PC-3 (cell line): ENCODE measurements around the gene ZNF19. TPM values are rescaled to one million over a fixed set of nuclear protein-coding genes. Genes with fewer than 3 reads are reported as not detected.

Source experiments
- ATAC-seq: fragments of 200-7000 bp; cut with Tn5 transposase; 2 replicates; pipeline ENCODE4 v1.9.1; 2020; ENCODE audit warnings: mild to moderate bottlenecking, moderate library complexity
- BruUV-seq: library from RNA; stranded (reverse); fragments of 400-500 nt; replicated peaks from 2 replicates; lab custom pipeline; 2021; lab: Mats Ljungman, UMichigan
- CTCF ChIA-PET: fragments of 300-600 bp; sonication (Branson Sonifier 250); formaldehyde crosslinking; loops from one replicate; lab custom pipeline; 2022; ENCODE audit warnings: antibody characterized with exemption; lab: Charles Lee
- POLR2A ChIA-PET: fragments of 300-600 bp; sonication (Branson Sonifier 250); formaldehyde crosslinking; loops from one replicate; lab custom pipeline; 2022; ENCODE audit warnings: antibody characterized with exemption; ENCODE audit not compliant: unreplicated experiment; lab: Charles Lee
- DNase-seq: peaks from one replicate; pipeline ENCODE4 v3.0.0-alpha.2; 2015
- H2AFZ ChIP-seq: fragments of 300-600 bp; sonication (generic); 2 replicates; pipeline ENCODE4 v1.6.0; 2016; ENCODE audit warnings: antibody characterized with exemption, low read length
- H3F3A ChIP-seq: fragments of 300-600 bp; sonication (generic); one replicate; pipeline ENCODE4 v1.6.0; 2017; ENCODE audit warnings: antibody characterized with exemption, low read length, control low read depth, mild to moderate bottlenecking; ENCODE audit not compliant: unreplicated experiment
- H3K27ac ChIP-seq: fragments of 300-600 bp; sonication (generic); 2 replicates; pipeline ENCODE4 v1.5.1; 2016; ENCODE audit warnings: mild to moderate bottlenecking, low read length
- H3K27me3 ChIP-seq: fragments of 300-600 bp; sonication (generic); 2 replicates; pipeline ENCODE4 v1.6.1; 2016; ENCODE audit warnings: low read length, mixed read lengths
- H3K36me3 ChIP-seq: fragments of 300-600 bp; sonication (generic); 2 replicates; pipeline ENCODE4 v1.6.1; 2016; ENCODE audit warnings: low read depth, mixed run types, low read length, mixed read lengths
- H3K4me1 ChIP-seq: fragments of 300-600 bp; sonication (generic); 2 replicates; pipeline ENCODE4 v1.5.1; 2016; ENCODE audit warnings: low read length; ENCODE audit not compliant: insufficient read depth
- H3K4me2 ChIP-seq: fragments of 300-600 bp; sonication (generic); 2 replicates; pipeline ENCODE4 v1.6.0; 2016; ENCODE audit warnings: low read length
- H3K4me3 ChIP-seq: fragments of 300-600 bp; sonication (generic); 2 replicates; pipeline ENCODE4 v1.5.1; 2016; ENCODE audit warnings: mild to moderate bottlenecking, low read length, mixed read lengths
- H3K79me2 ChIP-seq: fragments of 300-600 bp; sonication (generic); 2 replicates; pipeline ENCODE4 v1.6.1; 2017; ENCODE audit warnings: low read length, mixed read lengths
- H3K9ac ChIP-seq: fragments of 300-600 bp; sonication (generic); 2 replicates; pipeline ENCODE4 v1.6.0; 2016; ENCODE audit warnings: mild to moderate bottlenecking, low read length
- H3K9me2 ChIP-seq: fragments of 300-600 bp; sonication (generic); replicated peaks from 2 replicates; pipeline ENCODE4 v1.6.1; 2016; ENCODE audit warnings: mixed run types, low read length, mixed read lengths
- H3K9me3 ChIP-seq: fragments of 300-600 bp; sonication (generic); 2 replicates; pipeline ENCODE4 v1.6.1; 2016; ENCODE audit warnings: low read length, mixed read lengths
- H4K20me1 ChIP-seq: fragments of 300-600 bp; sonication (generic); 2 replicates; pipeline ENCODE4 v1.6.1; 2016; ENCODE audit warnings: low read length, mixed read lengths
- EZH2 ChIP-seq: fragments of 300-600 bp; sonication (generic); IDR thresholded peaks from one replicate; pipeline ENCODE4 v1.6.1; 2017; ENCODE audit warnings: antibody characterized with exemption, mild to moderate bottlenecking, low read length; ENCODE audit not compliant: unreplicated experiment
- EZH2phosphoT487 ChIP-seq: fragments of 300-600 bp; sonication (generic); IDR thresholded peaks from 2 replicates; pipeline ENCODE4 v1.6.1; 2018; ENCODE audit warnings: mild to moderate bottlenecking, antibody characterized with exemption, low read length, borderline replicate concordance
- intact Hi-C: fragments of 100-400 bp; cut with micrococcal nuclease; formaldehyde crosslinking; loops from 2 replicates; pipeline ENCODE4 v1.9.0; 2023
- total RNA-seq: library from RNA; depleted of rRNA; stranded (reverse); fragments of >200 nt; gene quantifications from 2 replicates; pipeline ENCODE4 v1.2.3, GENCODE V29; 2014
- TF ChIP-seq, protein P1 (sequence below): fragments of 300-600 bp; sonication (generic); conservative IDR thresholded peaks from 2 replicates; pipeline ENCODE4 v1.5.1; 2017; ENCODE audit warnings: antibody characterized with exemption, low read depth, mild to moderate bottlenecking, low read length

The ZNF19 gene
- total RNA-seq, 1 experiment from 2014 or later, result 1.5 TPM

DNA sequence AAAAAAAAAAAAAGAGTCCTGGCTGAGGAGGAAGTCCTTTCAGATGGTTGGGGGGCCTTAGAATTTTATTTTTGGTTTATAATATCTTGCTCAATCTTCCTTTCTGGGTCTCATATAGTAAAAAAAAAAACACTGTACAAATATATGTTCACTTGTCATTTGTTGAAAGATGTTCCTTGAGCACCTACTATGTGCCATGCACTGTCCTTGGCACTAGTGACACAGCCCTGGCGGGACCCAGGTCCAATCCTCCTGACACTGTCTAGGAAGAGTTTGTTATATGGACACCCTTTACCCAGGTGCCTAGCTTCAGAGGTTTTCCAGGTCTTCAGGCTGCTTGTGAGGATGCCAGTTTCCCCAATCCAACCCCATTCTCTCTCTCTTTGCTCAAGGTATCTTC is 39.1 kb upstream of the ZNF19 start:
- Histone ChIP-seq H3K4me1 (no peaks in the 10 kb centered on the region), H3K9ac (no peak overlapping the region), H3K79me2 (no peaks in the 10 kb centered on the region), H3K36me3 (no peaks in the 10 kb centered on the region), H3K9me3 (no peaks in the 10 kb centered on the region), H2AFZ (no peak overlapping the region), H3K9me2 (no peaks in the 10 kb centered on the region), H3K4me2 (no peak overlapping the region), H3K4me3 (no peak overlapping the region), H4K20me1 (no peaks in the 10 kb centered on the region), H3K27me3 (peaks cover 32% of the 10 kb centered on the region; the same call in 1 of the 2 replicates), H3K27ac (no peak overlapping the region), H3F3A (no peaks in the 10 kb centered on the region)
- intact Hi-C loops, result no loop called here
- TF ChIP-seq, protein P1, sequence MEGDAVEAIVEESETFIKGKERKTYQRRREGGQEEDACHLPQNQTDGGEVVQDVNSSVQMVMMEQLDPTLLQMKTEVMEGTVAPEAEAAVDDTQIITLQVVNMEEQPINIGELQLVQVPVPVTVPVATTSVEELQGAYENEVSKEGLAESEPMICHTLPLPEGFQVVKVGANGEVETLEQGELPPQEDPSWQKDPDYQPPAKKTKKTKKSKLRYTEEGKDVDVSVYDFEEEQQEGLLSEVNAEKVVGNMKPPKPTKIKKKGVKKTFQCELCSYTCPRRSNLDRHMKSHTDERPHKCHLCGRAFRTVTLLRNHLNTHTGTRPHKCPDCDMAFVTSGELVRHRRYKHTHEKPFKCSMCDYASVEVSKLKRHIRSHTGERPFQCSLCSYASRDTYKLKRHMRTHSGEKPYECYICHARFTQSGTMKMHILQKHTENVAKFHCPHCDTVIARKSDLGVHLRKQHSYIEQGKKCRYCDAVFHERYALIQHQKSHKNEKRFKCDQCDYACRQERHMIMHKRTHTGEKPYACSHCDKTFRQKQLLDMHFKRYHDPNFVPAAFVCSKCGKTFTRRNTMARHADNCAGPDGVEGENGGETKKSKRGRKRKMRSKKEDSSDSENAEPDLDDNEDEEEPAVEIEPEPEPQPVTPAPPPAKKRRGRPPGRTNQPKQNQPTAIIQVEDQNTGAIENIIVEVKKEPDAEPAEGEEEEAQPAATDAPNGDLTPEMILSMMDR, result no peak
- TF ChIP-seq EZH2 (no peak), EZH2phosphoT487 (no peak)
- CTCF ChIA-PET, result no interaction called here
- BruUV-seq, result no TSS peak
- ATAC-seq (no peak), DNase-seq (no peak)
- POLR2A ChIA-PET, result interaction anchor here (0.5 kb wide), 1 partner anchor 81 kb away, joined by 20 read pairs; no protein-coding TSS in a partner anchor

DNA sequence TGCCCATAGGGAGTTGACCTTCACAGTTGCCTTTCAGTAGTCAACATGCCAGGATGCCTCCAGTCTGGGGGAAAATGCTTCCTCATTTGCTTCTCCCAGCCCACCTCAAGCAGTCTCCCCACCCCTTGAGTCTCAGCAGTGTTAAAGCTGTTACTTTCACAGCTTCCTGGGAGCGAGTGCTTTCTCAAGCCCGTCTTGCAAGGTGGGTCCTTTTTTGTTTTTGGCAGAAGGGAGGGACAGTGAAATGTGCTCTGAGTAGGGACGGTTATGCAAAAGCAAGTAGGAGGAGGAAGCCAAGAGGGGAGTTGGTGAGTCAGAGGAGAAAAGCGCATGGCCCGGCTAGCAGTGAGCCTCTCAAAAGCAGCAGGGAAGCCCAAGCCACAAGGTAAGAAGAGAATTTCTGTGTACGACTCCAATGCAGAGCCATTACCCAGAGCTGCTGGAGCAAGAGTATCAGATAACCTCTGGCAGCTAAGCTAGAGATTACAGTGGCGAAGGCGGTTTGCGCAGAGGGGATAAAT is 37.0 kb upstream of the ZNF19 start, which contains the start of gene CHST4:
Gene CHST4, plus strand, starts transcription at position 316 of the 521 bp plus-strand sequence. CDS start 10,252 bp downstream, outside the sequence.
- H3K9me2 ChIP-seq, result no peaks in the 10 kb centered on the region
- H4K20me1 ChIP-seq, result no peaks in the 10 kb centered on the region
- H3K9me3 ChIP-seq, result no peaks in the 10 kb centered on the region
- ATAC-seq (no peak), DNase-seq (no peak)
- H3K4me2 ChIP-seq, result no peak within 1 kb of the TSS
- no TSS peak for BruUV-seq
- no peaks in the 10 kb centered on the region for H3K79me2 ChIP-seq
- ChIA-PET POLR2A (no interaction called here), CTCF (no interaction called here)
- H2AFZ ChIP-seq, result no peak within 1 kb of the TSS
- TF ChIP-seq EZH2phosphoT487, result no peak
- TF ChIP-seq, protein P1, result no peak
- TF ChIP-seq EZH2, result no peak
- no peaks in the 10 kb centered on the region for H3K36me3 ChIP-seq
- H3F3A ChIP-seq, result no peaks in the 10 kb centered on the region
- no peak within 1 kb of the TSS for H3K9ac ChIP-seq
- no peak within 1 kb of the TSS for H3K27ac ChIP-seq
- no peaks in the 10 kb centered on the region for H3K4me1 ChIP-seq
- H3K27me3 ChIP-seq, result peaks cover 42% of the 10 kb centered on the region
- intact Hi-C loops, result no loop called here
- H3K4me3 ChIP-seq, result no peak within 1 kb of the TSS
